ENCODE data around the gene YY1. TPM values are rescaled to one million over a fixed set of nuclear protein-coding genes. Genes with fewer than 3 reads are reported as not detected.

The YY1 gene
- total RNA-seq, 1 donor from 2014 or later: 89.0 TPM

GRCh38 chr14:100212476-100213333 is 26.2 kb upstream of the YY1 start:
- no peak for DNase-seq (ENCODE audit: low spot score in 2 of 2, unreplicated experiment in 2 of 2)
- Mint-ChIP-seq H3K4me3 (peak overlapping the region; percentile 24), H3K9me3 (no peaks in the 10 kb centered on the region), H3K36me3 (peaks cover under 1% of the 10 kb centered on the region), H3K4me1 (peaks cover 24% of the 10 kb centered on the region), H3K27me3 (ENCODE audit: low read depth) (no peaks in the 10 kb centered on the region), H3K27ac (peak overlapping the region; percentile 48)
- TF ChIP-seq, protein P1, sequence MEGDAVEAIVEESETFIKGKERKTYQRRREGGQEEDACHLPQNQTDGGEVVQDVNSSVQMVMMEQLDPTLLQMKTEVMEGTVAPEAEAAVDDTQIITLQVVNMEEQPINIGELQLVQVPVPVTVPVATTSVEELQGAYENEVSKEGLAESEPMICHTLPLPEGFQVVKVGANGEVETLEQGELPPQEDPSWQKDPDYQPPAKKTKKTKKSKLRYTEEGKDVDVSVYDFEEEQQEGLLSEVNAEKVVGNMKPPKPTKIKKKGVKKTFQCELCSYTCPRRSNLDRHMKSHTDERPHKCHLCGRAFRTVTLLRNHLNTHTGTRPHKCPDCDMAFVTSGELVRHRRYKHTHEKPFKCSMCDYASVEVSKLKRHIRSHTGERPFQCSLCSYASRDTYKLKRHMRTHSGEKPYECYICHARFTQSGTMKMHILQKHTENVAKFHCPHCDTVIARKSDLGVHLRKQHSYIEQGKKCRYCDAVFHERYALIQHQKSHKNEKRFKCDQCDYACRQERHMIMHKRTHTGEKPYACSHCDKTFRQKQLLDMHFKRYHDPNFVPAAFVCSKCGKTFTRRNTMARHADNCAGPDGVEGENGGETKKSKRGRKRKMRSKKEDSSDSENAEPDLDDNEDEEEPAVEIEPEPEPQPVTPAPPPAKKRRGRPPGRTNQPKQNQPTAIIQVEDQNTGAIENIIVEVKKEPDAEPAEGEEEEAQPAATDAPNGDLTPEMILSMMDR (IDR thresholded peaks at IDR 0.05; ENCODE audit: unreplicated experiment): no peak

- Mint-ChIP-seq H3K4me1 (peaks cover 24% of the 10 kb centered on the region), H3K4me3 (peak overlapping the region; percentile 67), H3K27me3 (ENCODE audit: low read depth) (no peaks in the 10 kb centered on the region), H3K36me3 (no peaks in the 10 kb centered on the region), H3K9me3 (no peaks in the 10 kb centered on the region), H3K27ac (peak overlapping the region; percentile 85)
- no peak for DNase-seq (ENCODE audit: low spot score in 2 of 2, unreplicated experiment in 2 of 2)
- TF ChIP-seq, protein P1 (IDR thresholded peaks at IDR 0.05; ENCODE audit: unreplicated experiment): no peak
These were observed 25.4 kb upstream of the YY1 start for GRCh38 chr14:100213587-100213955.

DNA sequence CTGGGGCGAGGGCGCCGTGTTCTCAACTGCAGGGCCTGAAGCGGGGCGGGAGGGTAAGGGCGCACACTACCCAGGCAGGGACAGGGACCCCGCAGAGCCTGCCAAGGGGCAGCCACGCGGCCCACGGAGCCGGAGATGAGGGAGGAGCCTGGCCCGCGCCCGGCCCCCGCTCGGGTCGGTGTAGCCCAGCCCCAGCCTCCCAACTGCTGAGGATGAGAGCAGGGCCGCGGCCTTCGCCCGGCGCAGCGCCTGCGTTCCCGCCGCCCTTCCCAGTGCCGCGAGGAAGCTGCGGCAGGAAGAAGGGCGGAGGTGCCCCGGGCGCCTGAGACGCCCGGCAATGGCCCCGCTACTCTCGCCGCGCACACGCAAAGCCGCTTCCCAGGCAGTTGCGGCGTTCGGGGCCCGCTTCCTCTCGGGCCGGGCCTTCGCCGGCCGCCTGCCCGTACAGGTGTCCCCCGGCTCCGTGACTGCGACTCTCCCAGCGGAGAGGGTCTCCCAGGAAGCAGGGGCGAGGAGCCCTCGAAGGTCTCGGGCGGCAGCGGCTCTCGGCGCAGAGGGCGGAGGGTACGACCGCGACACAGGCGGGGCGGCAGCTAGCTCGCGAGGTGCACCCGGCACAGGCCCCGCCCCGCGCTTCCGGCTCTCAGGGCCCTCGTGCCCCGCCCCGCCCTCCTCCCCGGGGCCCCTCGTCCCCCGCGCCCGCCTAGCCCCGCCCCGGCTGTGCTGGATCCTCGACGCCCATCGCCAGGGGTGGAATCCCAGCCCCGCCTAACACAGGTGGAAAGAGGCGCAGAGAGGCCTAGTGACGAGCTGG is 24.8 kb upstream of the YY1 start:
- peak overlapping the region; percentile 67 for H3K4me3 Mint-ChIP-seq
- TF ChIP-seq, protein P1 (IDR thresholded peaks at IDR 0.05; ENCODE audit: unreplicated experiment): no peak
- H3K27ac Mint-ChIP-seq: peak overlapping the region; percentile 99
- DNase-seq (ENCODE audit: low spot score in 2 of 2, unreplicated experiment in 2 of 2): peak; percentile 87 to 91
- H3K4me1 Mint-ChIP-seq: peaks cover 24% of the 10 kb centered on the region
- no peaks in the 10 kb centered on the region for H3K36me3 Mint-ChIP-seq
- no peaks in the 10 kb centered on the region for H3K9me3 Mint-ChIP-seq
- no peaks in the 10 kb centered on the region for H3K27me3 Mint-ChIP-seq (ENCODE audit: low read depth)

DNA sequence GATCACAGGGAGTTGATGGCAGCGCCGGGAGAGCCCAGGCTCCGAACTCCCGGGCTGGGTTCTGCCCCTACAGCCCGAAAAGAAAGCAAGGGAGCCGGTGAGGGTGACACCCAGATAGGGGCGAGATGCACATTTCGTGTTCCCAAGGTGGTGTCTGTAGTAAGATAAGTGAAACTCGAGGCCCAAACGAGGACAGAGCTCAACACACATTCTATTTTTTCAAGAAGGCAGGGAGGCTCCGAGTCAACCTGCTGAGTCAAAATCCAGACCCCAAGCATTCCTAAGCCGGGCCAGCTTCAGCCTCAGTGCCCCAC is 24.2 kb upstream of the YY1 start:
- H3K4me3 Mint-ChIP-seq: peak overlapping the region; percentile 64
- TF ChIP-seq, protein P1 (IDR thresholded peaks at IDR 0.05; ENCODE audit: unreplicated experiment): no peak
- no peaks in the 10 kb centered on the region for H3K9me3 Mint-ChIP-seq
- no peaks in the 10 kb centered on the region for H3K27me3 Mint-ChIP-seq (ENCODE audit: low read depth)
- H3K36me3 Mint-ChIP-seq: no peaks in the 10 kb centered on the region
- DNase-seq (ENCODE audit: low spot score in 2 of 2, unreplicated experiment in 2 of 2): no peak
- peak overlapping the region; percentile 99 for H3K27ac Mint-ChIP-seq
- H3K4me1 Mint-ChIP-seq: peaks cover 24% of the 10 kb centered on the region

DNA sequence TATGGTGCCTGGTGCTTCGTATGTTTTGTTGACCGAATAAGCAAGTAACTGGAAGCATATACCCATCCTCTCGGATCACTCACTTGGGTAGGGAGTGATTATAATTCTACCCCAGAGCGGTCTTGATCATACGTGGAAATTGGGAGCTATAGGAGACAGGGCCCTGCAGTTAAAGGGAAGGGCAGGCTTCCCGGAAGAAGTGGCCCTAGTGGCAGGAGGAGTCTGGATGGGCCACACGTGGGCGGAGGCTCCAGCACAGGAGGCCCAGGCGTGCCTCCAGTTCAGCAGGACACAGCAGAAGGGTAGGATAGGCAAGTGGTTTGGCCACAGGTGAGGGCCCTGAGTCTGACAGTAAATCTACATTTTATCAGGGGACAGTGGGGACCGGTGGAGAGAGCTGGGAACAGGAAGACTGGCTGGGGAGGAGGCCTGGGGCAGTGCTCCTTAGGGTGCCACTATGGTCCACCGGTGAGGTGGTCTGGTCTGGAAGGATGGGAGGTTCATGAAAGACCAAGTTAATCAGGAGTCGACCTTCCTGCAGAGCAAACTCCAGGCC is 23.5 kb upstream of the YY1 start:
- H3K36me3 Mint-ChIP-seq: no peaks in the 10 kb centered on the region
- H3K9me3 Mint-ChIP-seq: no peaks in the 10 kb centered on the region
- H3K4me3 Mint-ChIP-seq: peak overlapping the region; percentile 64
- no peak for DNase-seq (ENCODE audit: low spot score in 2 of 2, unreplicated experiment in 2 of 2)
- peak overlapping the region; percentile 99 for H3K27ac Mint-ChIP-seq
- H3K4me1 Mint-ChIP-seq: peaks cover 24% of the 10 kb centered on the region
- TF ChIP-seq, protein P1 (IDR thresholded peaks at IDR 0.05; ENCODE audit: unreplicated experiment): no peak
- H3K27me3 Mint-ChIP-seq (ENCODE audit: low read depth): no peaks in the 10 kb centered on the region

Measured in mesothelial cell of epicardium (in vitro differentiated cells).